Trophoblast cell (in vitro differentiated cells and primary cell): ENCODE results near the gene KIF3C.

Source experiments
- DNase-seq, 2 donors: peaks; one replicate each; pipeline ENCODE4 v3.0.0-alpha.2; 2016
- H2AFZ ChIP-seq: 2 replicates; pipeline ENCODE4 v1.6.1; 2013; ENCODE audit warnings: low read length, moderate library complexity, mild to moderate bottlenecking; ENCODE audit not compliant: insufficient read depth, poor library complexity
- H2AK5ac ChIP-seq: 2 replicates; pipeline ENCODE4 v1.6.1; 2013; ENCODE audit warnings: mild to moderate bottlenecking, low read length
- H2BK120ac ChIP-seq: 2 replicates; pipeline ENCODE4 v1.6.1; 2013; ENCODE audit warnings: low read length, mild to moderate bottlenecking, moderate library complexity; ENCODE audit not compliant: insufficient read depth, poor library complexity
- H2BK12ac ChIP-seq: 2 replicates; pipeline ENCODE4 v1.6.1; 2013; ENCODE audit warnings: mild to moderate bottlenecking, low read length, moderate library complexity
- H2BK5ac ChIP-seq: 2 replicates; pipeline ENCODE4 v1.6.1; 2013; ENCODE audit warnings: low read length, low read depth, moderate library complexity, mild to moderate bottlenecking; ENCODE audit not compliant: poor library complexity
- H3K14ac ChIP-seq: 2 replicates; pipeline ENCODE4 v1.6.1; 2013; ENCODE audit warnings: mild to moderate bottlenecking, low read length
- H3K18ac ChIP-seq: 2 replicates; pipeline ENCODE4 v1.6.1; 2013; ENCODE audit warnings: mild to moderate bottlenecking, low read length
- H3K23ac ChIP-seq: 2 replicates; pipeline ENCODE4 v1.6.1; 2013; ENCODE audit warnings: low read length
- H3K27ac ChIP-seq: 2 replicates; pipeline ENCODE4 v1.5.1; 2013; ENCODE audit warnings: low read depth, mild to moderate bottlenecking, inconsistent platforms, low read length, moderate library complexity
- H3K27me3 ChIP-seq: 2 replicates; pipeline ENCODE4 v1.6.1; 2013; ENCODE audit warnings: inconsistent platforms, mild to moderate bottlenecking, low read length, moderate library complexity; ENCODE audit not compliant: insufficient read depth
- H3K36me3 ChIP-seq, 2 experiments: 1 replicate in 1 of 2; 2 replicates in 1 of 2; pipeline ENCODE4 v1.6.1; 2013; ENCODE audit warnings: low read length in 2 of 2, mild to moderate bottlenecking in 2 of 2, moderate library complexity in 1 of 2; ENCODE audit not compliant: insufficient read depth in 2 of 2, control insufficient read depth in 1 of 2
- H3K4ac ChIP-seq: 2 replicates; pipeline ENCODE4 v1.6.1; 2013; ENCODE audit warnings: low read depth, mild to moderate bottlenecking, low read length, moderate library complexity
- H3K4me1 ChIP-seq, 2 experiments: 1 replicate in 1 of 2; 2 replicates in 1 of 2; pipeline ENCODE4 v1.6.1; 2013; ENCODE audit warnings: low read length in 2 of 2, mild to moderate bottlenecking in 2 of 2, moderate library complexity in 1 of 2; ENCODE audit not compliant: insufficient read depth in 2 of 2, control insufficient read depth in 1 of 2
- H3K4me2 ChIP-seq: 2 replicates; pipeline ENCODE4 v1.6.1; 2013; ENCODE audit warnings: inconsistent platforms, mild to moderate bottlenecking, low read length, moderate library complexity
- H3K4me3 ChIP-seq: 2 replicates; pipeline ENCODE4 v1.5.1; 2013; ENCODE audit warnings: mild to moderate bottlenecking, low read depth, low read length, inconsistent platforms
- H3K79me1 ChIP-seq: one replicate; pipeline ENCODE4 v1.6.1; 2013; ENCODE audit warnings: low read length
- H3K79me2 ChIP-seq: 2 replicates; pipeline ENCODE4 v1.6.1; 2013; ENCODE audit warnings: low read length, mild to moderate bottlenecking; ENCODE audit not compliant: control insufficient read depth, insufficient read depth, poor library complexity
- H3K9ac ChIP-seq: 2 replicates; pipeline ENCODE4 v1.6.1; 2013; ENCODE audit warnings: mild to moderate bottlenecking, low read length
- H3K9me3 ChIP-seq: 2 replicates; pipeline ENCODE4 v1.6.1; 2013; ENCODE audit warnings: low read depth, mild to moderate bottlenecking, control low read depth, inconsistent platforms, low read length; ENCODE audit not compliant: insufficient read depth
- H4K12ac ChIP-seq: 2 replicates; pipeline ENCODE4 v1.6.1; 2013; ENCODE audit warnings: low read depth, mild to moderate bottlenecking, low read length, moderate library complexity
- H4K8ac ChIP-seq: 2 replicates; pipeline ENCODE4 v1.6.1; 2013; ENCODE audit warnings: low read depth, mild to moderate bottlenecking, low read length, moderate library complexity
- H4K91ac ChIP-seq: one replicate; pipeline ENCODE4 v1.6.1; 2013; ENCODE audit warnings: low read depth, mild to moderate bottlenecking, low read length, moderate library complexity
- WGBS: extraction: QIAGEN DNeasy Blood & Tissue Kit; methylation state at CpG from one replicate; pipeline ENCODE4 v1.1.7; 2013; ENCODE audit warnings: missing lambda C conversion rate; ENCODE audit not compliant: insufficient read length, insufficient coverage; ENCODE audit errors: extremely low coverage; 5-methylcytosine and 5-hydroxymethylcytosine counted together

KIF3C gene

DNA sequence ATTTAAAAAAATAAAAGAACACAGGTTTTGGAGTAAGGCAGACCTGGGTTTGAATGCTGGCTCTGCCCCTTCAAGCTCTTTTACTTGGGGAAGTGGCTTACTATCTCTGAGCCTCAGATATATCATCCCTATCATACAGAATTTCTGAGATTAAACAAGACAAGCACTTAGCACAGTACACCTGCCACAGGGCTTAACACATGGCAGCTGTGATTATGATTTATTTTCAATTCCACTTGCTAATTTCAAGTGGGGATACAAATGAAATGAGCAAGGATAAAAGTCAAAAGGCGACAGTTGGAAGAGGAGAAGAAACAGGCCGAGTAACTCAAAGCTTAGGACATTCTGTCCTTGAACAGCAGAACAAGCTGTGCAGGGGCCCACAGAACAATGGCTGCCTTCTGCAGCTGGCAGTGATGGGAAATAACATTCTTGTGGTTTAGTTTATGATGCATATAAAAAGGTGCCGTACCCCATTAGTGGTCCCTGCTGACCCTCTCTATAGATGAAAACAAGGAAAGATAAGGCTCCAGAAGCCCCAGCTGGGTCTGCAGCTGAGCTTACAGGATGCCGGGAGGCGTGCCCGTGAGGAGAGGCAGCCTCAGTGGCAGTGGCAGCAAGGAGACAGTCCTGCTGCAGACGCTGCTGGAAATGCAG is 45.3 kb downstream of the KIF3C start:
- no peaks in the 10 kb centered on the region for H3K79me1 ChIP-seq
- H3K9me3 ChIP-seq, result no peaks in the 10 kb centered on the region
- H3K4ac ChIP-seq, result no peak overlapping the region
- no peak overlapping the region for H3K27ac ChIP-seq
- H4K12ac ChIP-seq, result no peak overlapping the region
- H2AK5ac ChIP-seq, result no peak overlapping the region
- no peak overlapping the region for H2BK5ac ChIP-seq
- H4K8ac ChIP-seq, result no peak overlapping the region
- peaks cover 28 to 34% of the 10 kb centered on the region in 2 experiments for H3K36me3 ChIP-seq
- no peak overlapping the region for H2BK120ac ChIP-seq
- WGBS, result no CpG with 5 or more reads among the region's 7 CpGs
- no peak overlapping the region for H4K91ac ChIP-seq
- no peak overlapping the region for H3K14ac ChIP-seq
- no peak overlapping the region for H2BK12ac ChIP-seq
- H2AFZ ChIP-seq, result no peak overlapping the region
- H3K9ac ChIP-seq, result no peak overlapping the region
- H3K23ac ChIP-seq, result no peak overlapping the region
- no peaks in the 10 kb centered on the region for H3K4me1 ChIP-seq
- H3K4me2 ChIP-seq, result no peak overlapping the region
- DNase-seq, result no peak
- H3K18ac ChIP-seq, result no peak overlapping the region
- H3K27me3 ChIP-seq, result no peaks in the 10 kb centered on the region
- H3K4me3 ChIP-seq, result no peak overlapping the region
- no peaks in the 10 kb centered on the region for H3K79me2 ChIP-seq

DNA sequence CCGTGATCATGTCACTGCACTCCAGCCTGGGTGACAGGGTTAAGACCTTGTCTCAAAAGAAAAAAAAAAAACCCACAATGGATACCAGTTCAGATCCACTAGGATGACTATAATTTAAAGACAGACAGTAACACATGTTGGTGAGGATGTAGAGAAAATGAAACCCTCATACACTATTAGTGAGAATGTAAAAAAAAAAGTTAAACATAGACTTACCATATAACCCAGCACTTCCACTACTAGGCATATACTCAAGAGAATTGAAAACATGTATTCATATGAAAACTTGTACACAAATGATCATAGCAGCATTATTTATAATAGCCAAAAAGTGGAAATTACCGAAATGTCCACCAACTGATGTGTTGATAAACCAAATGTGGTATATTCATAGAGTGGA is 48.7 kb downstream of the KIF3C start:
- Histone ChIP-seq H3K4me3 (no peak overlapping the region), H4K12ac (no peak overlapping the region), H3K79me1 (no peaks in the 10 kb centered on the region), H3K9me3 (no peaks in the 10 kb centered on the region), H2AFZ (no peak overlapping the region), H2BK5ac (no peak overlapping the region), H3K23ac (no peak overlapping the region), H3K18ac (no peak overlapping the region), H2AK5ac (no peak overlapping the region), H4K8ac (no peak overlapping the region), H3K36me3 (peaks cover 28 to 33% of the 10 kb centered on the region in 2 experiments), H4K91ac (no peak overlapping the region), H2BK12ac (no peak overlapping the region), H3K79me2 (no peaks in the 10 kb centered on the region), H3K4me1 (no peaks in the 10 kb centered on the region), H3K27ac (no peak overlapping the region), H3K14ac (no peak overlapping the region), H3K4ac (no peak overlapping the region), H2BK120ac (no peak overlapping the region), H3K27me3 (no peaks in the 10 kb centered on the region), H3K9ac (no peak overlapping the region), H3K4me2 (no peak overlapping the region)
- no CpG with 5 or more reads among the region's 2 CpGs for WGBS
- no peak for DNase-seq

DNA sequence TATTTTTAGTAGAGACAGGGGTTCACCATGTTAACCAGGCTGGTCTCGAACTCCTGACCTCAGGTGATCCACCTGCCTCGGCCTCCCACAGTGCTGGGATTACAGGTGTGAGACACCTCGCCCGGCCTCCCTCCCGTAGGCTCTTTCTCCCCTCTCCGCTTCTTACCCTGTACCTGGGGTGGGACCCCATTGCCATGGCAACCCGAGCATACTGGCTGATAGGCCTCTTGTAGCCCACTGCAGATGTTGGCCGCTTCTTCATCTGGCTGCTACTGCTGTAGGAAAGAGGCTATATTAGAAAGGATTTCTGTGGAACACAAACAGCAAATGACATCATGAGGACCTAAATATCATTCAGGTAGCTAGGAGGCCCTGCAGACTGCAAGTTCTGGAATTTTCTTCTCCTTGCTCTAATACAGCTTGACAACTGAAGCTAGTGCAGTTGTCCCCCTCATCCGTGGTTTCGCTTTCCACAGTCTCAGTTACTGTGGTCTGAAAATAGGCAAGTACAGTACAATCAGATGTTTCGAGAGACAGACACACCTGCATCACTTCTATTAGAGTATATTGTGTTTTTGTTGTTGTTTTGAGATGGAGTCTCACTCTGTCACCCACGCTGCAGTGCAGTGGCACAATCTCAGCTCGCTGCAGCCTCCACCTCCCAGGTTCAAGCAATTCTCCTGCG is 52.4 kb downstream of the KIF3C start:
- no peak overlapping the region for H2BK120ac ChIP-seq
- no CpG with 5 or more reads among the region's 14 CpGs for WGBS
- H3K4me2 ChIP-seq, result no peak overlapping the region
- no peak overlapping the region for H2AK5ac ChIP-seq
- H2BK12ac ChIP-seq, result no peak overlapping the region
- H3K14ac ChIP-seq, result no peak overlapping the region
- no peaks in the 10 kb centered on the region for H3K4me1 ChIP-seq
- no peak overlapping the region for H4K12ac ChIP-seq
- no peak overlapping the region for H3K18ac ChIP-seq
- no peak for DNase-seq
- H4K8ac ChIP-seq, result no peak overlapping the region
- no peaks in the 10 kb centered on the region for H3K79me2 ChIP-seq
- H3K4ac ChIP-seq, result no peak overlapping the region
- H3K27me3 ChIP-seq, result no peaks in the 10 kb centered on the region
- H3K23ac ChIP-seq, result no peak overlapping the region
- H4K91ac ChIP-seq, result no peak overlapping the region
- H3K9me3 ChIP-seq, result peaks cover 1% of the 10 kb centered on the region
- H3K9ac ChIP-seq, result no peak overlapping the region
- H3K4me3 ChIP-seq, result no peak overlapping the region
- no peak overlapping the region for H2AFZ ChIP-seq
- H3K36me3 ChIP-seq, result peaks cover 35 to 40% of the 10 kb centered on the region in 2 experiments
- H2BK5ac ChIP-seq, result no peak overlapping the region
- H3K79me1 ChIP-seq, result no peaks in the 10 kb centered on the region
- H3K27ac ChIP-seq, result no peak overlapping the region

DNA sequence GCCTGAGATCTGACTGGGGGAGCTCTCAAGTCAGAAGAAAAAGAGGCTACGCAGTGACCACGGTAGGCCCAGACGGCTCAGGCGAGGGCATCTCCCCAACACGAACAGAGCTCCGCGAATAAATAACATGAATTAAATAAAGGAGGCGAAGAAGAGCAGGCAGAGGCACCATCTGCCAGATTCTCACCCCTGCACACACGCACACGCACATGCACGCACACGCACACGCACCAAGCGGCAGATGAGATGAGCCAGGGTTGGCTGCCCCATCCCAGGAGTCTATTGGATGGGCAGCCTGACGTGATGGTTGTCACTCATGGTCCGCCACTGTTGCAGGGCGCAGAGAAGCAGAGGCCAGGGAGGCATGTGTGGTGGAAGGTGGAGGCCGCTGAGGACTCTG is 53.6 kb downstream of the KIF3C start:
- no peak overlapping the region for H3K18ac ChIP-seq
- DNase-seq, result no peak
- H4K8ac ChIP-seq, result no peak overlapping the region
- no peak overlapping the region for H3K4me2 ChIP-seq
- H3K9ac ChIP-seq, result no peak overlapping the region
- no peak overlapping the region for H3K23ac ChIP-seq
- H3K27me3 ChIP-seq, result no peaks in the 10 kb centered on the region
- H4K91ac ChIP-seq, result no peak overlapping the region
- no peak overlapping the region for H3K4me3 ChIP-seq
- H3K79me1 ChIP-seq, result no peaks in the 10 kb centered on the region
- no peaks in the 10 kb centered on the region for H3K79me2 ChIP-seq
- H2BK12ac ChIP-seq, result no peak overlapping the region
- H2AK5ac ChIP-seq, result no peak overlapping the region
- peaks cover 1% of the 10 kb centered on the region for H3K9me3 ChIP-seq
- H3K4me1 ChIP-seq, result no peaks in the 10 kb centered on the region
- H2BK5ac ChIP-seq, result no peak overlapping the region
- peaks cover 35% of the 10 kb centered on the region in 2 experiments for H3K36me3 ChIP-seq
- H2BK120ac ChIP-seq, result no peak overlapping the region
- no peak overlapping the region for H4K12ac ChIP-seq
- no peak overlapping the region for H3K14ac ChIP-seq
- H2AFZ ChIP-seq, result no peak overlapping the region
- H3K4ac ChIP-seq, result no peak overlapping the region
- WGBS, result no CpG with 5 or more reads among the region's 18 CpGs
- no peak overlapping the region for H3K27ac ChIP-seq
